H1 (cell line): ENCODE results near the gene BCAS3. TPM values are rescaled to one million over a fixed set of nuclear protein-coding genes. Genes with fewer than 3 reads are reported as not detected.

Experiments used
- CTCF ChIA-PET: fragments of 300-600 bp; sonication (Branson Sonifier 250); formaldehyde crosslinking; loops from one replicate; lab custom pipeline; 2021; ENCODE audit not compliant: partially characterized antibody; lab: Charles Lee
- POLR2A ChIA-PET: fragments of 300-600 bp; sonication (Branson Sonifier 250); formaldehyde crosslinking; loops from one replicate; lab custom pipeline; 2021; ENCODE audit warnings: inconsistent platforms; ENCODE audit not compliant: partially characterized antibody; lab: Charles Lee
- DNase-seq, 2 experiments: peaks; one replicate each; pipeline versions ENCODE4 v3.0.0 to v3.0.0-alpha.2; 2010 to 2022; ENCODE audit warnings: low spot score in 2 of 2, low read depth in 1 of 2, mixed read lengths in 1 of 2
- FAIRE-seq: peaks from 2 replicates; lab custom pipeline; 2011; peaks lifted over from hg19 to GRCh38; lab: Jason Lieb, UNC
- H2AFZ ChIP-seq: 2 replicates; pipeline ENCODE4 v1.8.1; 2012; ENCODE audit warnings: low read length, inconsistent platforms
- H2AK5ac ChIP-seq: 2 replicates; pipeline ENCODE4 v1.6.1; 2013; ENCODE audit warnings: low read depth, low read length
- H2BK120ac ChIP-seq: replicated peaks from 2 replicates; pipeline ENCODE3; 2013; ENCODE audit warnings: low read depth, low read length, inconsistent platforms
- H2BK12ac ChIP-seq: 2 replicates; pipeline ENCODE4 v1.6.1; 2013; ENCODE audit warnings: low read depth, low read length
- H2BK15ac ChIP-seq: 2 replicates; pipeline ENCODE4 v1.6.1; 2013; ENCODE audit warnings: low read length
- H2BK20ac ChIP-seq: 2 replicates; pipeline ENCODE4 v1.6.1; 2013; ENCODE audit warnings: low read length
- H2BK5ac ChIP-seq: 2 replicates; pipeline ENCODE4 v1.6.1; 2013; ENCODE audit warnings: low read depth, low read length
- H3K14ac ChIP-seq: 2 replicates; pipeline ENCODE4 v1.6.1; 2013; ENCODE audit warnings: inconsistent platforms; ENCODE audit not compliant: insufficient read length
- H3K18ac ChIP-seq: 2 replicates; pipeline ENCODE4 v1.6.1; 2013; ENCODE audit warnings: low read length; ENCODE audit errors: extremely low read depth
- H3K23ac ChIP-seq: 2 replicates; pipeline ENCODE4 v1.6.1; 2013; ENCODE audit warnings: inconsistent platforms; ENCODE audit not compliant: insufficient read length
- H3K23me2 ChIP-seq: 2 replicates; pipeline ENCODE4 v1.6.1; 2013; ENCODE audit warnings: low read depth, low read length
- H3K27ac ChIP-seq: 2 replicates; pipeline ENCODE4 v1.6.1; 2011; ENCODE audit warnings: low read depth, low read length, inconsistent platforms
- H3K27me3 ChIP-seq, 4 experiments: replicated peaks in 1 of 4; 1 replicate in 1 of 4; 2 replicates in 3 of 4; pipeline versions ENCODE4 v1.6.1 to v1.8.1; 2011 to 2013; ENCODE audit warnings: low read length in 3 of 4, mild to moderate bottlenecking in 3 of 4, inconsistent platforms in 2 of 4, mixed read lengths in 2 of 4, moderate library complexity in 1 of 4; ENCODE audit not compliant: control insufficient read depth in 3 of 4, insufficient read depth in 3 of 4; ENCODE audit errors: extremely low read depth in 1 of 4
- H3K36me3 ChIP-seq, 4 experiments: 2 replicates each; pipeline versions ENCODE4 v1.6.1 to v1.8.1; 2011 to 2013; ENCODE audit warnings: mild to moderate bottlenecking in 4 of 4, low read length in 3 of 4, moderate library complexity in 2 of 4, control low read depth in 1 of 4, inconsistent platforms in 1 of 4; ENCODE audit not compliant: insufficient read depth in 4 of 4, control insufficient read depth in 2 of 4
- H3K4ac ChIP-seq: replicated peaks from 2 replicates; pipeline ENCODE3; 2013; ENCODE audit warnings: low read length, low read depth, mixed read lengths, inconsistent platforms; ENCODE audit not compliant: insufficient read length
- H3K4me1 ChIP-seq, 4 experiments: replicated peaks in 1 of 4; 1 replicate in 1 of 4; 2 replicates in 3 of 4; pipeline versions ENCODE4 v1.6.1 to v1.8.1; 2011 to 2013; ENCODE audit warnings: low read length in 3 of 4, inconsistent platforms in 2 of 4, mixed read lengths in 1 of 4; ENCODE audit not compliant: insufficient read depth in 4 of 4, control insufficient read depth in 3 of 4
- H3K4me2 ChIP-seq, 2 experiments: 2 replicates each; pipeline versions ENCODE4 v1.6.1 to v1.8.1; 2011 to 2013; ENCODE audit warnings: low read depth in 2 of 2, low read length in 2 of 2, control low read depth in 1 of 2, inconsistent platforms in 1 of 2, mild to moderate bottlenecking in 1 of 2; ENCODE audit not compliant: insufficient read depth in 1 of 2
- H3K4me3 ChIP-seq, 4 experiments: fragments of 200-600, 300-600 bp in 1 of 4; sonication (generic), shearing (Covaris generic), sonication (Bioruptor Twin) in 1 of 4; 2 replicates each; pipeline versions ENCODE4 v1.5.1 to v1.8.1; 2011 to 2016; ENCODE audit warnings: low read length in 4 of 4, low read depth in 3 of 4, control low read depth in 2 of 4, inconsistent platforms in 2 of 4, mild to moderate bottlenecking in 2 of 4, mixed read lengths in 1 of 4, moderate library complexity in 1 of 4; ENCODE audit not compliant: insufficient read depth in 2 of 4; ENCODE audit errors: extremely low read depth in 1 of 4
- H3K56ac ChIP-seq: replicated peaks from 2 replicates; pipeline ENCODE3; 2013; ENCODE audit warnings: low read depth, mild to moderate bottlenecking, mixed read lengths, low read length, inconsistent platforms; ENCODE audit not compliant: insufficient read length
- H3K79me1 ChIP-seq: 2 replicates; pipeline ENCODE4 v1.6.1; 2013; ENCODE audit warnings: low read depth, low read length, control low read depth
- H3K79me2 ChIP-seq, 2 experiments: 2 replicates each; pipeline versions ENCODE4 v1.6.1 to v1.8.1; 2012 to 2013; ENCODE audit warnings: low read length in 2 of 2, mild to moderate bottlenecking in 2 of 2, inconsistent platforms in 1 of 2; ENCODE audit not compliant: insufficient read depth in 2 of 2, control insufficient read depth in 1 of 2
- H3K9ac ChIP-seq, 4 experiments: replicated peaks in 1 of 4; 1 replicate in 1 of 4; 2 replicates in 3 of 4; pipeline versions ENCODE4 v1.6.1 to v1.8.1; 2011 to 2013; ENCODE audit warnings: low read depth in 3 of 4, low read length in 3 of 4, control low read depth in 2 of 4, mild to moderate bottlenecking in 2 of 4, moderate library complexity in 2 of 4, inconsistent platforms in 1 of 4; ENCODE audit errors: extremely low read depth in 1 of 4
- H3K9me3 ChIP-seq, 2 experiments: 2 replicates each; pipeline versions ENCODE4 v1.6.1 to v1.8.1; 2012 to 2013; ENCODE audit warnings: mild to moderate bottlenecking in 2 of 2, moderate library complexity in 2 of 2, control low read depth in 1 of 2, inconsistent platforms in 1 of 2, low read depth in 1 of 2, low read length in 1 of 2, mixed read lengths in 1 of 2; ENCODE audit not compliant: insufficient read depth in 2 of 2
- H4K20me1 ChIP-seq, 2 experiments: replicated peaks in 1 of 2; 2 replicates each; pipeline versions ENCODE3 to v1.8.1; 2011 to 2013; ENCODE audit warnings: inconsistent platforms in 2 of 2, low read length in 2 of 2, mild to moderate bottlenecking in 1 of 2; ENCODE audit not compliant: insufficient read depth in 2 of 2, control insufficient read depth in 1 of 2
- H4K5ac ChIP-seq: 2 replicates; pipeline ENCODE4 v1.6.1; 2013; ENCODE audit warnings: low read length, low read depth, mixed read lengths, inconsistent platforms; ENCODE audit not compliant: insufficient read length
- H4K8ac ChIP-seq: 2 replicates; pipeline ENCODE4 v1.8.0; 2013; ENCODE audit warnings: mild to moderate bottlenecking, moderate library complexity, low read length, inconsistent platforms; ENCODE audit not compliant: insufficient read depth; ENCODE audit errors: extremely low read depth
- H4K91ac ChIP-seq: replicated peaks from 2 replicates; pipeline ENCODE3; 2013; ENCODE audit warnings: low read length, mixed read lengths, inconsistent platforms; ENCODE audit not compliant: insufficient read length
- CHD2 ChIP-seq: IDR thresholded peaks from 2 replicates; pipeline ENCODE4 v1.6.1; 2012; ENCODE audit warnings: low read length, improper control_type of control experiment
- EZH2 ChIP-seq: fragments of 200-600 bp; sonication (generic); IDR thresholded peaks from 2 replicates; pipeline ENCODE4 v1.7.1; 2012; ENCODE audit warnings: low read depth, mild to moderate bottlenecking, moderate library complexity, low read length, inconsistent platforms; ENCODE audit not compliant: severe bottlenecking
- POU5F1 ChIP-seq: IDR thresholded peaks from 2 replicates; pipeline ENCODE4 v1.6.1; 2011; ENCODE audit warnings: low read depth, mild to moderate bottlenecking, low read length, moderate library complexity
- RAD21 ChIP-seq, 2 experiments: IDR thresholded peaks in 1 of 2; conservative IDR thresholded peaks in 1 of 2; 2 replicates each; pipeline ENCODE4 v1.6.1; 2011; ENCODE audit warnings: low read depth in 2 of 2, low read length in 2 of 2, improper control_type of control experiment in 1 of 2, inconsistent platforms in 1 of 2, mild to moderate bottlenecking in 1 of 2, moderate library complexity in 1 of 2
- WGBS, 2 experiments: shearing (Covaris generic) in 1 of 2; methylation state at CpG; one replicate each; pipeline versions ENCODE4 v1.1.6 to v1.1.7; 2013 to 2015; ENCODE audit warnings: low lambda C conversion rate in 2 of 2, mixed read lengths in 2 of 2, inconsistent platforms in 1 of 2, low coverage in 1 of 2, missing lambda C conversion rate in 1 of 2; ENCODE audit not compliant: insufficient replicate concordance in 2 of 2, insufficient coverage in 1 of 2, insufficient read length in 1 of 2; ENCODE audit errors: extremely low coverage in 1 of 2, missing lambda C conversion rate in 1 of 2; 5-methylcytosine and 5-hydroxymethylcytosine counted together
- polyA plus RNA-seq, 7 experiments: library from polyadenylated mRNA; depleted of rRNA in 3 of 7; stranded (reverse) in 5 of 7; unstranded in 2 of 7; fragments of >200 nt in 5 of 7; fragments of 200-250 nt in 2 of 7; gene quantifications; 1 replicate in 5 of 7; 2 replicates in 1 of 7; 4 replicates in 1 of 7; pipeline versions ENCODE4 v1.2.1 to v1.2.3, GENCODE V29; 2011 to 2013; ENCODE audit warnings: missing spikeins in 2 of 7, mixed read lengths in 2 of 7
- total RNA-seq: library from RNA; stranded (reverse); fragmentation: NEBNext Ultra II Directional; extraction: Animal tissue kit (Norgen Biotek cat#: 25700); gene quantifications from 2 replicates; pipeline ENCODE4 v1.2.1, GENCODE V29; 2021

The BCAS3 gene
- total and polyA plus RNA-seq, 2 of the 8 experiments (the other 6 are each of a cell fraction or from before 2014, with no cell fraction given): 9.9 to 13.3 TPM

- Histone ChIP-seq H3K4me3 (no peak overlapping the region), H3K4me2 (no peak overlapping the region), H2BK5ac (no peak overlapping the region), H3K27ac (no peak overlapping the region), H3K18ac (no peak overlapping the region), H2BK120ac (no peak overlapping the region), H3K9me3 (no peaks in the 10 kb centered on the region), H3K79me1 (no peaks in the 10 kb centered on the region), H2BK12ac (no peak overlapping the region), H4K91ac (no peak overlapping the region), H3K56ac (no peak overlapping the region), H3K36me3 (no peaks in the 10 kb centered on the region), H3K27me3 (no peaks in the 10 kb centered on the region), H3K9ac (no peak overlapping the region), H4K5ac (no peak overlapping the region), H2AFZ (no peak overlapping the region)
- ChIA-PET POLR2A (no interaction called here), CTCF (no interaction called here)
- WGBS, 2 experiments: 88% methylated on average over 2 of the region's 2 CpGs; no CpG with 5 or more reads in 1 of the 2 experiments
- TF ChIP-seq CHD2 (no peak), RAD21 (IDR thresholded peaks at IDR 0.05 in 1 of 2, conservative IDR thresholded peaks at IDR 0.05 in 1 of 2; ENCODE audit: low read depth in 2 of 2, low read length in 2 of 2) (no peak), EZH2 (no peak), POU5F1 (no peak)
- TF ChIP-seq, all 59 proteins: peak for 0
- Histone ChIP-seq H3K14ac (no peak overlapping the region), H3K4me1 (no peaks in the 10 kb centered on the region), H3K23me2 (no peaks in the 10 kb centered on the region; the same call in 1 of the 2 replicates), H3K4ac (no peak overlapping the region), H2AK5ac (no peak overlapping the region), H3K23ac (no peak overlapping the region), H3K79me2 (no peaks in the 10 kb centered on the region), H4K8ac (no peak overlapping the region), H4K20me1 (no peaks in the 10 kb centered on the region), H2BK20ac (no peak overlapping the region), H2BK15ac (no peak overlapping the region)
- FAIRE-seq (no peak), DNase-seq (no peak)
Measured at GRCh38 chr17:61168506-61168905, 490.9 kb downstream of the BCAS3 start.
